LNCAP (cell line): ENCODE measurements around the gene MANEA.

Experiments used
- TF ChIP-seq, protein P1 (sequence below): fragments of 450-650 bp; IDR thresholded peaks from 2 replicates; pipeline ENCODE4 v1.5.1; 2017; ENCODE audit warnings: mild to moderate bottlenecking

The MANEA gene

DNA sequence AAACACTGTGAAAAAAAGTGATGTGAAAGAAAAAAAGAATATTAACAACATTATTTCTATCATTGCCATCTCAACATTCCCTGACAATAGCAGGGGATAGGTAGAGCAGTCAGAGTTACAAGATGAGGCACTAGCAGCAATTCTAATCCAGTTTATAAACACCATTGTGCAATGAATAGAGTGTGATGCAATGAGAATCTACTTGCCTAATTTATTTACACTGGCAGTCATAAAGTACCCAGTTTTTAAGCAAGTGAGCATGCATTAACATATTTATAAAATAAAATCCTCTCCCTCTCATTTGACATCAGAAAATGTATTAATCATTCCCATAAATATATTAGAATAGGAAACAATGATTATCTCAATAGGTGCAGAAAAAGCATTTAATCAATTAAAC is 2.5 kb upstream of the MANEA start:
- TF ChIP-seq, protein P1, sequence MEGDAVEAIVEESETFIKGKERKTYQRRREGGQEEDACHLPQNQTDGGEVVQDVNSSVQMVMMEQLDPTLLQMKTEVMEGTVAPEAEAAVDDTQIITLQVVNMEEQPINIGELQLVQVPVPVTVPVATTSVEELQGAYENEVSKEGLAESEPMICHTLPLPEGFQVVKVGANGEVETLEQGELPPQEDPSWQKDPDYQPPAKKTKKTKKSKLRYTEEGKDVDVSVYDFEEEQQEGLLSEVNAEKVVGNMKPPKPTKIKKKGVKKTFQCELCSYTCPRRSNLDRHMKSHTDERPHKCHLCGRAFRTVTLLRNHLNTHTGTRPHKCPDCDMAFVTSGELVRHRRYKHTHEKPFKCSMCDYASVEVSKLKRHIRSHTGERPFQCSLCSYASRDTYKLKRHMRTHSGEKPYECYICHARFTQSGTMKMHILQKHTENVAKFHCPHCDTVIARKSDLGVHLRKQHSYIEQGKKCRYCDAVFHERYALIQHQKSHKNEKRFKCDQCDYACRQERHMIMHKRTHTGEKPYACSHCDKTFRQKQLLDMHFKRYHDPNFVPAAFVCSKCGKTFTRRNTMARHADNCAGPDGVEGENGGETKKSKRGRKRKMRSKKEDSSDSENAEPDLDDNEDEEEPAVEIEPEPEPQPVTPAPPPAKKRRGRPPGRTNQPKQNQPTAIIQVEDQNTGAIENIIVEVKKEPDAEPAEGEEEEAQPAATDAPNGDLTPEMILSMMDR: no peak

DNA sequence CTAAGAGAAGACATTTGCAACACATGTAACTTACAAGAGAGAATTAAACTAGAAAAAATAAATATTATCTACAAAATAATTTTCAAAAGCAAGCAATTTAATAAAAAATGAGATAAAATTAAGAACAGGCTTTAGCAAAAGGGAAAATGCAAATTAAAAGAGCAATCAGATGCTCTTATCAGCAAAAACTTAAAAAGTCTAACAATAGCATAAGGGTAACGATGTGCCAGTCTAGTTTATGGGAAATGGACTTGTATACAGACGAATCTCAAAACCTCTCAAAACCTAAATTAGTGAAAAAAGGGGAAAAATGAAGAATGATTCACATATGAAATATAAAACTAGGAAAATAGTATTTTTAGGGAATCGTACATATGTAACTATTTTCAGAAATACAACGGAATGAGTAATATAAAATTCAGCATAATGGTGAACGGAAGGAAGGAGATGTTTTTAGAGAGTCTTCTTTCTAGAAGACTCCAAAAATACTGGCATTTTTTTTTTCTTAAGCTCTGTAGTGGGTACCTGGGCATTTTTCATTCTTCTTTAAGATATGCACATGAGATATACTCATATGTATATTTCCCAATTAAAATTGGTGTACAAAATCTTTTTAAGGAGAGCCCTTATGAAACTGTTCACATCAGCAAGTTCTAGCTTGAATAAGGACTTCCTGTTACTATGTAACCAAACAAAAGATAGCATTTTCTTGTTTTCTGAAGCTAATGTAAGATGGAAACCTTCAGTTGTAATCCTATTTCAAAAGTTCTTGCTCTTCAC is 927 bp upstream of the MANEA start:
- TF ChIP-seq, protein P1: no peak

GRCh38 chr6:95576998-95577303 is 384 bp upstream of the MANEA start:
- TF ChIP-seq, protein P1: no peak

GRCh38 chr6:95578106-95578410 is 723 bp downstream of the MANEA start:
- TF ChIP-seq, protein P1: no peak

DNA sequence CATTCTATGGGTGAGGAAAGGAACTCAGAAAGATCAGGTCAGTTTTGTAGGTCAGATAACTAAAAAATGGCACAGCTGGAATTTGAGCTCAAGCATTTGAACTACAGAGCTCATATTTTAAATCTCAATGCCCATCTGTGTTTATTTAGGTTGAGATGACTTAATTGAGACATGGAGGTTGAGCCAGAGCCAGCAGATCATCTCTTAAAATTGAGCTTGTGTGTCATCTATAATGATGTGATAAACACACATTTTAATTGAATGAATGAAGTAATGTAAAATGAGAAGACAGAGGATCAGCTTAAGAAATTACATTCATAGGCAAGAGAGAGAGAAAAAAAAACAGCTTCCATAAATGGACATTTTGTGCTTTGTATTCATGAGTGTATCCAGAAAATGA is 3.7 kb downstream of the MANEA start:
- TF ChIP-seq, protein P1: no peak

DNA sequence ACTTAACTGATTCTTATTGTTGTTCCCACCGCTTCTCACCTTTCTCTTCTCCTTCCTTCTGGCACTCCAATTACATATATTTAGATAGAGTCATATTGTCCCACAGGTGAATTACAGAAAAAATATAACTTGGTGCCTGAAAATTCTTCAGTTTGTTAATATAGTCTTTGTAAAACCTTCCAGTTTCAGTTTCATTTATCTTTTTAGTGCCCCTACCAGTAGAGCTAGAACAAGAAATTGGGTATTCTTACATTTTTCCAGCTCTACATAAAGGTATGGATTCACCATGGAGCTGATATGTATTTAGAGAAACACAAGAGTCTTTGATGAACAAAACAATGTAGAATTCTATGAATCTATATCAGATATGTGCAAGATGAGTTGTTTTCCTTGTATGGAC is 10.7 kb downstream of the MANEA start:
- TF ChIP-seq, protein P1: no peak

GRCh38 chr6:95589067-95589466 is 11.7 kb downstream of the MANEA start:
- TF ChIP-seq, protein P1: no peak
